WTC11 (cell line): ENCODE results near the gene GADL1. TPM values are rescaled to one million over a fixed set of nuclear protein-coding genes. Genes with fewer than 3 reads are reported as not detected.

ENCODE experiments used
- ATAC-seq: fragments of 200-7000 bp; cut with Tn5 transposase; 2 replicates; pipeline ENCODE4 v1.10.0; 2021; ENCODE audit warnings: mild to moderate bottlenecking, moderate library complexity
- CTCF ChIA-PET: fragments of 300-600 bp; sonication (Branson Sonifier 250); formaldehyde crosslinking; loops from one replicate; lab custom pipeline; 2021; ENCODE audit warnings: antibody characterized with exemption; lab: Charles Lee
- POLR2A ChIA-PET: fragments of 350-600 bp; sonication (Branson Sonifier 250); formaldehyde crosslinking; loops from one replicate; lab custom pipeline; 2021; ENCODE audit warnings: antibody characterized with exemption; lab: Charles Lee
- DNase-seq: peaks from one replicate; pipeline ENCODE4 v3.0.0; 2021; ENCODE audit warnings: low spot score
- H3K27ac Mint-ChIP-seq: 2 replicates; pipeline ENCODE4 v1.8.0; 2021; ENCODE audit warnings: mixed read lengths
- H3K27me3 Mint-ChIP-seq: 2 replicates; pipeline ENCODE4 v1.8.0; 2021; ENCODE audit warnings: low read depth, mild to moderate bottlenecking, moderate library complexity, mixed read lengths
- H3K36me3 Mint-ChIP-seq: 2 replicates; pipeline ENCODE4 v1.8.0; 2021; ENCODE audit warnings: mixed read lengths
- H3K4me1 Mint-ChIP-seq: 2 replicates; pipeline ENCODE4 v1.8.0; 2022; ENCODE audit warnings: mixed read lengths
- H3K4me3 Mint-ChIP-seq: 2 replicates; pipeline ENCODE4 v1.8.0; 2021; ENCODE audit warnings: mild to moderate bottlenecking, moderate library complexity, mixed read lengths
- H3K9me3 Mint-ChIP-seq: 2 replicates; pipeline ENCODE4 v1.8.0; 2021; ENCODE audit warnings: mixed read lengths
- ATF2 ChIP-seq: sonication (generic); formaldehyde crosslinking; IDR thresholded peaks from 2 replicates; pipeline ENCODE4 v1.8.1; 2022; ENCODE audit warnings: low read depth, missing genetic modification reagents, borderline replicate concordance
- CBFB ChIP-seq: sonication (generic); formaldehyde crosslinking; IDR thresholded peaks from 2 replicates; pipeline ENCODE4 v1.8.1; 2022; ENCODE audit warnings: mild to moderate bottlenecking, low read depth, missing genetic modification reagents
- ERG ChIP-seq: fragments of 250-450 bp; sonication (Bioruptor Pico); IDR thresholded peaks from 2 replicates; pipeline ENCODE4 v1.8.0; 2021; ENCODE audit warnings: mild to moderate bottlenecking
- ESRRA ChIP-seq: sonication (generic); formaldehyde crosslinking; IDR thresholded peaks from 2 replicates; pipeline ENCODE4 v1.8.1; 2022; ENCODE audit warnings: mild to moderate bottlenecking, missing genetic modification reagents, borderline replicate concordance
- FOXJ3 ChIP-seq: sonication (generic); formaldehyde crosslinking; IDR thresholded peaks from 2 replicates; pipeline ENCODE4 v1.9.0; 2021; ENCODE audit warnings: missing genetic modification reagents, mild to moderate bottlenecking, borderline replicate concordance
- FOXP1 ChIP-seq: sonication (generic); formaldehyde crosslinking; IDR thresholded peaks from 2 replicates; pipeline ENCODE4 v1.8.0; 2022; ENCODE audit warnings: missing genetic modification reagents, mild to moderate bottlenecking, moderate library complexity, borderline replicate concordance
- GABPB1 ChIP-seq: sonication (generic); formaldehyde crosslinking; IDR thresholded peaks from 2 replicates; pipeline ENCODE4 v1.8.1; 2023; ENCODE audit warnings: mild to moderate bottlenecking, missing genetic modification reagents
- GRHL2 ChIP-seq: fragments of 250-450 bp; sonication (Bioruptor Pico); IDR thresholded peaks from 2 replicates; pipeline ENCODE4 v1.8.0; 2022; ENCODE audit warnings: mild to moderate bottlenecking, moderate library complexity; ENCODE audit not compliant: insufficient replicate concordance, severe bottlenecking
- GTF2I ChIP-seq: fragments of 250-450 bp; sonication (Bioruptor Pico); conservative IDR thresholded peaks from 2 replicates; pipeline ENCODE4 v1.4.0; 2021; ENCODE audit warnings: mild to moderate bottlenecking
- HMGXB4 ChIP-seq: sonication (generic); formaldehyde crosslinking; IDR thresholded peaks from 2 replicates; pipeline ENCODE4 v1.8.1; 2023; ENCODE audit warnings: mild to moderate bottlenecking, moderate library complexity, missing genetic modification reagents
- IRF2 ChIP-seq: sonication (generic); formaldehyde crosslinking; IDR thresholded peaks from 2 replicates; pipeline ENCODE4 v1.8.0; 2022; ENCODE audit warnings: low read depth, missing genetic modification reagents, borderline replicate concordance
- MAX ChIP-seq: sonication (generic); formaldehyde crosslinking; IDR thresholded peaks from 2 replicates; pipeline ENCODE4 v1.8.0; 2022; ENCODE audit warnings: mild to moderate bottlenecking, missing genetic modification reagents
- MLX ChIP-seq: sonication (generic); formaldehyde crosslinking; IDR thresholded peaks from 2 replicates; pipeline ENCODE4 v1.8.1; 2023; ENCODE audit warnings: mild to moderate bottlenecking, missing genetic modification reagents, moderate library complexity
- NFATC4 ChIP-seq: fragments of 250-450 bp; sonication (Bioruptor Pico); IDR thresholded peaks from 2 replicates; pipeline ENCODE4 v1.9.0; 2021; ENCODE audit warnings: mild to moderate bottlenecking
- NR1H2 ChIP-seq: sonication (generic); formaldehyde crosslinking; IDR thresholded peaks from 2 replicates; pipeline ENCODE4 v1.9.0; 2021; ENCODE audit warnings: mild to moderate bottlenecking, moderate library complexity, missing genetic modification reagents
- NR3C1 ChIP-seq: sonication (generic); formaldehyde crosslinking; conservative IDR thresholded peaks from 2 replicates; pipeline ENCODE4 v1.8.1; 2023; ENCODE audit warnings: low read depth, mild to moderate bottlenecking, missing genetic modification reagents
- RELA ChIP-seq: sonication (generic); formaldehyde crosslinking; IDR thresholded peaks from 2 replicates; pipeline ENCODE4 v1.8.1; 2022; ENCODE audit warnings: missing genetic modification reagents, mild to moderate bottlenecking, borderline replicate concordance
- SMAD3 ChIP-seq: sonication (generic); formaldehyde crosslinking; IDR thresholded peaks from 2 replicates; pipeline ENCODE4 v1.8.0; 2022; ENCODE audit warnings: missing genetic modification reagents, mild to moderate bottlenecking, borderline replicate concordance
- ZBTB21 ChIP-seq: sonication (generic); formaldehyde crosslinking; IDR thresholded peaks from 2 replicates; pipeline ENCODE4 v1.8.1; 2023; ENCODE audit warnings: mild to moderate bottlenecking, missing genetic modification reagents, borderline replicate concordance
- ZNF219 ChIP-seq: sonication (generic); formaldehyde crosslinking; IDR thresholded peaks from 2 replicates; pipeline ENCODE4 v1.8.0; 2023; ENCODE audit warnings: missing genetic modification reagents, mild to moderate bottlenecking, borderline replicate concordance
- ZNF512 ChIP-seq: sonication (generic); formaldehyde crosslinking; IDR thresholded peaks from 2 replicates; pipeline ENCODE4 v1.8.1; 2022; ENCODE audit warnings: missing genetic modification reagents, borderline replicate concordance
- ZSCAN18 ChIP-seq: fragments of 250-450 bp; sonication (Bioruptor Pico); IDR thresholded peaks from 2 replicates; pipeline ENCODE4 v2.1.2; 2022; ENCODE audit warnings: mild to moderate bottlenecking, moderate library complexity
- total RNA-seq: library from RNA; stranded (reverse); gene quantifications from 3 replicates; pipeline ENCODE4 v1.2.3, GENCODE V29; 2021

GADL1 gene
- total RNA-seq, 1 experiment from 2014 or later, result 0.15 TPM

- H3K27ac Mint-ChIP-seq, result no peak overlapping the region
- DNase-seq (no peak), ATAC-seq (no peak)
- TF ChIP-seq IRF2 (CRISPR knock-in tag) (no peak), FOXJ3 (no peak), HMGXB4 (CRISPR knock-in tag) (no peak), GRHL2 (no peak), GTF2I (CRISPR knock-in tag) (no peak), RELA (CRISPR knock-in tag) (no peak), NR1H2 (CRISPR knock-in tag) (no peak), MLX (CRISPR knock-in tag) (no peak), ZNF219 (no peak), NR3C1 (CRISPR knock-in tag) (no peak)
- POLR2A ChIA-PET, result no interaction called here
- H3K4me3 Mint-ChIP-seq, result no peak overlapping the region
- no peaks in the 10 kb centered on the region for H3K27me3 Mint-ChIP-seq
- no peaks in the 10 kb centered on the region for H3K36me3 Mint-ChIP-seq
- CTCF ChIA-PET, result no interaction called here
- no peaks in the 10 kb centered on the region for H3K9me3 Mint-ChIP-seq
- H3K4me1 Mint-ChIP-seq, result no peaks in the 10 kb centered on the region
Observed at GRCh38 chr3:30761374-30761773, 133.1 kb downstream of the GADL1 start.

GRCh38 chr3:30760737-30761136 lies 133.7 kb downstream of the GADL1 start:
- H3K27me3 Mint-ChIP-seq, result no peaks in the 10 kb centered on the region
- no peak for TF ChIP-seq ATF2 (CRISPR knock-in tag)
- ATAC-seq, result no peak
- H3K4me3 Mint-ChIP-seq, result no peak overlapping the region
- no peaks in the 10 kb centered on the region for H3K4me1 Mint-ChIP-seq
- H3K27ac Mint-ChIP-seq, result no peak overlapping the region
- no peak for DNase-seq
- H3K9me3 Mint-ChIP-seq, result no peaks in the 10 kb centered on the region
- CTCF ChIA-PET, result interaction anchor here (2.7 kb wide), 1 partner anchor 8 kb away, joined by 9 read pairs; no protein-coding TSS in a partner anchor
- POLR2A ChIA-PET, result no interaction called here
- no peaks in the 10 kb centered on the region for H3K36me3 Mint-ChIP-seq

- ATAC-seq (no peak), DNase-seq (no peak)
- Mint-ChIP-seq H3K9me3 (no peaks in the 10 kb centered on the region), H3K27ac (no peak overlapping the region), H3K4me1 (no peaks in the 10 kb centered on the region), H3K4me3 (no peak overlapping the region), H3K36me3 (no peaks in the 10 kb centered on the region), H3K27me3 (no peaks in the 10 kb centered on the region)
- no peak for TF ChIP-seq ESRRA (CRISPR knock-in tag)
- TF ChIP-seq MAX (CRISPR knock-in tag), result no peak
- no peak for TF ChIP-seq FOXJ3
- TF ChIP-seq ZNF512, result no peak
- TF ChIP-seq FOXP1 (CRISPR knock-in tag), result no peak
- TF ChIP-seq ZSCAN18 (CRISPR knock-in tag), result no peak
- TF ChIP-seq NFATC4 (CRISPR knock-in tag), result no peak
- no peak for TF ChIP-seq ZBTB21 (CRISPR knock-in tag)
- no peak for TF ChIP-seq GABPB1 (CRISPR knock-in tag)
- TF ChIP-seq ERG (CRISPR knock-in tag), result no peak
- no peak for TF ChIP-seq SMAD3 (CRISPR knock-in tag)
- TF ChIP-seq CBFB, result no peak
- ChIA-PET POLR2A (no interaction called here), CTCF (interaction anchor here (1.0 to 2.7 kb wide), 2 partner anchors 8 to 9 kb away, joined by 3 to 9 read pairs; no protein-coding TSS in a partner anchor)
Observed at GRCh38 chr3:30760040-30760695, 134.3 kb downstream of the GADL1 start.
